Upper lobe of left lung (tissue), 6 donors: ENCODE results near the gene RNF213. TPM values are rescaled to one million over a fixed set of nuclear protein-coding genes. Genes with fewer than 3 reads are reported as not detected.

ENCODE experiments used
- ATAC-seq, 2 donors: fragments of 200-7000 bp; cut with Tn5 transposase; one replicate each; pipeline ENCODE4 v1.9.1; 2022; ENCODE audit warnings: mild to moderate bottlenecking in 2 of 2, moderate library complexity in 2 of 2; ENCODE audit not compliant: low FRiP score in 2 of 2
- DNase-seq, 2 donors: peaks; one replicate each; pipeline ENCODE4 v3.0.0-alpha.2; 2019 to 2020
- H3K27ac ChIP-seq, 4 donors: fragments of 200-600 bp; sonication (generic); one replicate each; pipeline ENCODE4 v1.5.1; 2016 to 2019
- H3K27me3 ChIP-seq, 4 donors: fragments of 200-600 bp; sonication (generic); one replicate each; pipeline ENCODE4 v1.5.1; 2017 to 2019
- H3K36me3 ChIP-seq, 4 donors: fragments of 200-600 bp; sonication (generic); one replicate each; pipeline ENCODE4 v1.5.1; 2016 to 2019
- H3K4me1 ChIP-seq, 4 donors: fragments of 200-600 bp; sonication (generic); one replicate each; pipeline ENCODE4 v1.5.1; 2018 to 2019
- H3K4me3 ChIP-seq, 4 donors: fragments of 200-600 bp; sonication (generic); one replicate each; pipeline ENCODE4 v1.5.1; 2017 to 2019; ENCODE audit warnings: mild to moderate bottlenecking in 2 of 4, moderate library complexity in 1 of 4
- H3K9me3 ChIP-seq, 4 donors: fragments of 200-600 bp; sonication (generic); one replicate each; pipeline ENCODE4 v1.5.1; 2018 to 2019
- EP300 ChIP-seq, 4 donors: sonication (generic); formaldehyde crosslinking; IDR thresholded peaks; one replicate each; pipeline ENCODE4 v1.5.1; 2017; ENCODE audit warnings: antibody characterized with exemption in 4 of 4, control low read depth in 2 of 4
- POLR2A ChIP-seq, 4 donors: fragments of 450-650 bp; IDR thresholded peaks; one replicate each; pipeline ENCODE4 v1.5.1; 2016 to 2017; ENCODE audit warnings: antibody characterized with exemption in 4 of 4, mild to moderate bottlenecking in 2 of 4
- POLR2AphosphoS5 ChIP-seq, 2 donors: sonication (generic); formaldehyde crosslinking; IDR thresholded peaks; one replicate each; pipeline ENCODE4 v1.5.1; 2017; ENCODE audit warnings: antibody characterized with exemption in 2 of 2
- WGBS, 2 donors: methylation state at CpG; one replicate each; pipeline ENCODE4 v1.1.5; 2017 to 2018; 5-methylcytosine and 5-hydroxymethylcytosine counted together
- total RNA-seq, 6 donors: library from RNA; depleted of rRNA in 4 of 6; stranded (reverse); fragments of >200 nt in 4 of 6; gene quantifications; one replicate each; pipeline versions ENCODE4 v1.1.0 to v1.2.1, GENCODE V29; 2016 to 2021
- TF ChIP-seq, protein P1 (sequence below), 6 experiments: fragments of 450-650 bp in 4 of 6; fragments of 200-600 bp in 2 of 6; sonication (generic) in 2 of 6; IDR thresholded peaks; one replicate each; pipeline ENCODE4 v1.5.1; 2016 to 2019; ENCODE audit warnings: antibody characterized with exemption in 6 of 6
- donor health status: DM: no; HTN: no; CAD: no; lungs with moderate emphysema.
- donor health status: DM: no; HTN: yes; CAD: no; lungs with severe emphysema.

RNF213 gene
- total RNA-seq, 6 donors from 2014 or later, result 135 to 619 (median 207) TPM

DNA sequence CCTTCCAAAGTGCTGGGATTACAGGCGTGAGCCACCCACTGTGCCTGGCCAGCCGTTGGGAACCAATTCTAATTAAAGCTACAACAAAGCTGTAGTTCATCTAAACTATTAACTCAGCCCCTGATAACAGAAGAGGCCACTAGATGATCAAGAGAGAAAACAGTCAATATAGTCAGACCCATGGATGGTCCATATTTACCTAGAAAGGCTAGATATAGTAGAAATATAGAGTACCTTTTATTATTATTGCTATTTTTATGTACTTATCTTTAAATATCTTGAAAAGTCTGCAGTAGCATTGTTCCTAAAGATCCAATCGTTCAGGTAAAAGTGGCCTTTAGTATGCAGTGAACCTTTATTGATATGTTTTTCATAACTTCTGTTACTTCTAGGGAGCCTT, 43.2 kb downstream of the RNF213 start:
- no peak for TF ChIP-seq POLR2AphosphoS5 (IDR thresholded peaks at IDR 0.05)
- TF ChIP-seq POLR2A (IDR thresholded peaks at IDR 0.05), result no peak
- TF ChIP-seq, protein P1, sequence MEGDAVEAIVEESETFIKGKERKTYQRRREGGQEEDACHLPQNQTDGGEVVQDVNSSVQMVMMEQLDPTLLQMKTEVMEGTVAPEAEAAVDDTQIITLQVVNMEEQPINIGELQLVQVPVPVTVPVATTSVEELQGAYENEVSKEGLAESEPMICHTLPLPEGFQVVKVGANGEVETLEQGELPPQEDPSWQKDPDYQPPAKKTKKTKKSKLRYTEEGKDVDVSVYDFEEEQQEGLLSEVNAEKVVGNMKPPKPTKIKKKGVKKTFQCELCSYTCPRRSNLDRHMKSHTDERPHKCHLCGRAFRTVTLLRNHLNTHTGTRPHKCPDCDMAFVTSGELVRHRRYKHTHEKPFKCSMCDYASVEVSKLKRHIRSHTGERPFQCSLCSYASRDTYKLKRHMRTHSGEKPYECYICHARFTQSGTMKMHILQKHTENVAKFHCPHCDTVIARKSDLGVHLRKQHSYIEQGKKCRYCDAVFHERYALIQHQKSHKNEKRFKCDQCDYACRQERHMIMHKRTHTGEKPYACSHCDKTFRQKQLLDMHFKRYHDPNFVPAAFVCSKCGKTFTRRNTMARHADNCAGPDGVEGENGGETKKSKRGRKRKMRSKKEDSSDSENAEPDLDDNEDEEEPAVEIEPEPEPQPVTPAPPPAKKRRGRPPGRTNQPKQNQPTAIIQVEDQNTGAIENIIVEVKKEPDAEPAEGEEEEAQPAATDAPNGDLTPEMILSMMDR (IDR thresholded peaks at IDR 0.05), result no peak
- no peak for TF ChIP-seq EP300 (IDR thresholded peaks at IDR 0.05)
- no peak overlapping the region for H3K4me3 ChIP-seq
- H3K9me3 ChIP-seq, result peaks cover 0 to 18% (median 10%) of the 10 kb centered on the region in 4 donors
- no peaks in the 10 kb centered on the region for H3K4me1 ChIP-seq
- no peak for DNase-seq
- H3K27me3 ChIP-seq, result no peaks in the 10 kb centered on the region
- H3K27ac ChIP-seq, result no peak overlapping the region
- no peak for ATAC-seq
- WGBS, 2 donors, result 96 to 99% methylated on average over 3 of the region's 3 CpGs
- H3K36me3 ChIP-seq, result peaks cover 33 to 100% (median 90%) of the 10 kb centered on the region in 4 donors

DNA sequence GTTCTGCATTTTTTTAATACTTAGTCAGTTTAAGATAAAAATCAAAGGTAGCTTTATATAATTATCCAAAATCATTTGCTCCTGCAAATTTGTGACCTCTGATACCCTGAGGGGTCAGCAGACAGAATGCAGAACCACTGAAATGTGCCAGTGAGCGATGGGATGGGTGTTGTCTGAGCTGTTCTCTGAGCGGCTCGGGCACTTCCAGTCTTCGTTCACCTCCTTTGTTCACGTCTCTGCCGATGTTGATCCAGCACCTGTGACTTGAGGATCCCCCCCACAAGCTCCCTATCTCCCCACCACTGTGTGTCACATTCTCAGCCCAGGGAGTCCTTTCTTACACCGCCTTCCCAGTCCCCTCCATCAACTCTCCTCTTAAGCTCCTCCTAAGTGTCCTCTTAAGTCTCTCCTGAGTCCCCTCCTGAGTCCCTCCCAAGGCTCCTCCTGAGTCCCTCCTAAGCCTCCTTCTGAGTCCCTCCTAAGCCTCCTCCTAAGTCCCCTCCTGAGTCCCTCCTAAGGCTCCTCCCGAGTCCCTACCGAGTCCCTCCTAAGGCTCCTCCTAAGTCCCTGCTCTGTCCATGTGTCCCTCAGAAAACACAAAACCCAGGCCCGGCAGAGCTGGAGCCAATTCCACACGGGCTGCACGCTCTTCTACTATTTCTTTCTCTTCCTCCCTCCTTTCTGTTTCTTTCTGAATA, 47.5 kb downstream of the RNF213 start:
- ATAC-seq, result peak in 1 of 2 donors; percentile 43
- H3K36me3 ChIP-seq, result peaks cover 53 to 100% (median 94%) of the 10 kb centered on the region in 4 donors
- TF ChIP-seq, protein P1 (IDR thresholded peaks at IDR 0.05), result no peak
- TF ChIP-seq EP300 (IDR thresholded peaks at IDR 0.05) (no peak), POLR2AphosphoS5 (IDR thresholded peaks at IDR 0.05) (no peak), POLR2A (IDR thresholded peaks at IDR 0.05) (no peak)
- no peaks in the 10 kb centered on the region for H3K27me3 ChIP-seq
- 80 to 92% methylated on average over 12 of the region's 12 CpGs for WGBS, 2 donors
- peaks cover 0 to 12% (median 9%) of the 10 kb centered on the region in 4 donors for H3K9me3 ChIP-seq
- no peak for DNase-seq
- no peaks in the 10 kb centered on the region for H3K4me1 ChIP-seq
- no peak overlapping the region for H3K27ac ChIP-seq
- no peak overlapping the region for H3K4me3 ChIP-seq

GRCh38 chr17:80308692-80309517, 48.3 kb downstream of the RNF213 start:
- TF ChIP-seq POLR2A (IDR thresholded peaks at IDR 0.05), result no peak
- TF ChIP-seq POLR2AphosphoS5 (IDR thresholded peaks at IDR 0.05), result no peak
- no peak for TF ChIP-seq EP300 (IDR thresholded peaks at IDR 0.05)
- TF ChIP-seq, protein P1 (IDR thresholded peaks at IDR 0.05), result no peak
- WGBS, 2 donors, result 86 to 90% methylated on average over 14 to 16 of the region's 16 CpGs
- Histone ChIP-seq H3K36me3 (peaks cover 54 to 97% (median 91%) of the 10 kb centered on the region in 4 donors), H3K4me1 (no peaks in the 10 kb centered on the region), H3K27me3 (no peaks in the 10 kb centered on the region), H3K4me3 (no peak overlapping the region), H3K27ac (no peak overlapping the region), H3K9me3 (peaks cover 0 to 5% (median 4%) of the 10 kb centered on the region in 4 donors)
- DNase-seq, result no peak
- ATAC-seq, result no peak

- Histone ChIP-seq H3K4me3 (no peak overlapping the region), H3K27ac (no peak overlapping the region), H3K27me3 (no peaks in the 10 kb centered on the region), H3K4me1 (no peaks in the 10 kb centered on the region), H3K36me3 (peaks cover 44 to 80% (median 73%) of the 10 kb centered on the region in 4 donors), H3K9me3 (no peaks in the 10 kb centered on the region)
- ATAC-seq (no peak), DNase-seq (no peak)
- TF ChIP-seq, protein P1 (IDR thresholded peaks at IDR 0.05), result no peak
- TF ChIP-seq POLR2AphosphoS5 (IDR thresholded peaks at IDR 0.05) (no peak), POLR2A (IDR thresholded peaks at IDR 0.05) (no peak), EP300 (IDR thresholded peaks at IDR 0.05) (no peak)
- 95 to 96% methylated on average over 22 of the region's 22 CpGs for WGBS, 2 donors
These were observed 50.7 kb downstream of the RNF213 start for GRCh38 chr17:80311216-80311827.
